ENCODE data around the gene ZNF581.

ZNF581 gene

GRCh38 chr19:55621205-55621672, 22.2 kb upstream of the ZNF581 start:
- Histone ChIP-seq H3K27me3 (ENCODE audit: insufficient read depth, poor library complexity, severe bottlenecking) (no peaks in the 10 kb centered on the region), H3K27ac (replicated peaks) (peak overlapping the region; percentile 72), H3K4me3 (replicated peaks; ENCODE audit: insufficient read depth, low read length) (no peak overlapping the region)
- peak in 1 of 2 experiments; percentile 64 for DNase-seq (ENCODE audit: low read depth in 1 of 2, low spot score in 1 of 2)
- TF ChIP-seq POLR2AphosphoS5 (IDR thresholded peaks at IDR 0.05; ENCODE audit: low read depth) (no peak), CTCF (IDR thresholded peaks at IDR 0.05; ENCODE audit: insufficient read depth, low read length) (no peak), SPI1 (IDR thresholded peaks at IDR 0.05; ENCODE audit: borderline replicate concordance, low read depth) (no peak), REST (IDR thresholded peaks at IDR 0.05; ENCODE audit: insufficient replicate concordance, low read depth) (no peak), GABPA (IDR thresholded peaks at IDR 0.05; ENCODE audit: low read depth) (no peak)

GRCh38 chr19:55621673-55622231, 21.7 kb upstream of the ZNF581 start:
- Histone ChIP-seq H3K27me3 (ENCODE audit: insufficient read depth, poor library complexity, severe bottlenecking) (no peaks in the 10 kb centered on the region), H3K27ac (replicated peaks) (no peak overlapping the region), H3K4me3 (replicated peaks; ENCODE audit: insufficient read depth, low read length) (no peak overlapping the region)
- TF ChIP-seq REST (IDR thresholded peaks at IDR 0.05; ENCODE audit: insufficient replicate concordance, low read depth) (no peak), SPI1 (IDR thresholded peaks at IDR 0.05; ENCODE audit: borderline replicate concordance, low read depth) (no peak), POLR2AphosphoS5 (IDR thresholded peaks at IDR 0.05; ENCODE audit: low read depth) (no peak), GABPA (IDR thresholded peaks at IDR 0.05; ENCODE audit: low read depth) (no peak), CTCF (IDR thresholded peaks at IDR 0.05; ENCODE audit: insufficient read depth, low read length) (no peak)
- DNase-seq (ENCODE audit: low read depth in 1 of 2, low spot score in 1 of 2): no peak

- no peak for TF ChIP-seq POLR2AphosphoS5 (IDR thresholded peaks at IDR 0.05; ENCODE audit: low read depth)
- no peak for TF ChIP-seq GABPA (IDR thresholded peaks at IDR 0.05; ENCODE audit: low read depth)
- no peak for TF ChIP-seq SPI1 (IDR thresholded peaks at IDR 0.05; ENCODE audit: borderline replicate concordance, low read depth)
- TF ChIP-seq REST (IDR thresholded peaks at IDR 0.05; ENCODE audit: insufficient replicate concordance, low read depth): no peak
- no peak for TF ChIP-seq CTCF (IDR thresholded peaks at IDR 0.05; ENCODE audit: insufficient read depth, low read length)
- H3K4me3 ChIP-seq (replicated peaks; ENCODE audit: insufficient read depth, low read length): no peak overlapping the region
- no peak overlapping the region for H3K27ac ChIP-seq (replicated peaks)
- no peak for DNase-seq (ENCODE audit: low read depth in 1 of 2, low spot score in 1 of 2)
- no peaks in the 10 kb centered on the region for H3K27me3 ChIP-seq (ENCODE audit: insufficient read depth, poor library complexity, severe bottlenecking)
Observed at GRCh38 chr19:55622242-55622969, 21.0 kb upstream of the ZNF581 start.
